GM19397 (cell line): Measurements from ENCODE around the gene PCGF3.
A peak's percentile ranks its signal among the peaks of the same experiment; 100 is the strongest.
"Not testable (repeated sequence)": the region's sequence is repeated elsewhere in the genome, so short reads cannot be mapped to it uniquely, and the experiment has no call there.

ENCODE experiments used
- ATAC-seq: cut with Tn5 transposase; IDR thresholded peaks from one replicate; pipeline ENCODE4 v1.9.1; 2021; ENCODE audit warnings: mild to moderate bottlenecking, moderate library complexity; ENCODE audit not compliant: unreplicated experiment

Gene PCGF3

GRCh38 chr4:667545-667925 lies 38.1 kb upstream of the PCGF3 start:
- no peak for ATAC-seq

GRCh38 chr4:668219-668618 lies 37.4 kb upstream of the PCGF3 start:
- ATAC-seq: not testable (repeated sequence)

GRCh38 chr4:669806-670559 lies 35.6 kb upstream of the PCGF3 start:
- not testable (repeated sequence) for ATAC-seq

- no peak for ATAC-seq
These were observed 33.9 kb upstream of the PCGF3 start for GRCh38 chr4:671769-672168.

GRCh38 chr4:673349-674091 lies 32.1 kb upstream of the PCGF3 start:
- ATAC-seq: no peak

- peak; percentile 87 for ATAC-seq
These were observed 31.2 kb upstream of the PCGF3 start, which contains the start of the genes ATP5ME and MYL5 for GRCh38 chr4:674172-675035. ATP5ME (minus strand) TSS chr4:674276; CDS start chr4:674247, 29 bp downstream. MYL5 (plus strand) TSS chr4:674542; CDS start chr4:678027, 3,485 bp downstream.

- peak; percentile 3 for ATAC-seq
These were observed 30.4 kb upstream of the PCGF3 start for GRCh38 chr4:675036-675882.

- no peak for ATAC-seq
These were observed 29.4 kb upstream of the PCGF3 start for GRCh38 chr4:675980-676870.

GRCh38 chr4:676871-677235 lies 28.8 kb upstream of the PCGF3 start:
- ATAC-seq: no peak

- no peak for ATAC-seq
These were observed 28.0 kb upstream of the PCGF3 start for GRCh38 chr4:677431-678293.

- ATAC-seq: no peak
These were observed 27.1 kb upstream of the PCGF3 start for GRCh38 chr4:678331-679103.

GRCh38 chr4:679104-679481 lies 26.5 kb upstream of the PCGF3 start:
- ATAC-seq: no peak

- no peak for ATAC-seq
These were observed 26.0 kb upstream of the PCGF3 start for GRCh38 chr4:679629-680028.

- ATAC-seq: no peak
These were observed 25.5 kb upstream of the PCGF3 start for GRCh38 chr4:680091-680490.

GRCh38 chr4:680551-680927 lies 25.1 kb upstream of the PCGF3 start:
- ATAC-seq: no peak

GRCh38 chr4:680928-681645 lies 24.5 kb upstream of the PCGF3 start:
- ATAC-seq: no peak
